OCI-LY7 (cell line): ENCODE measurements around the gene LDLRAD4. TPM values are rescaled to one million over a fixed set of nuclear protein-coding genes. Genes with fewer than 3 reads are reported as not detected.

ENCODE experiments used
- BruUV-seq: library from RNA; stranded (reverse); fragments of 400-500 nt; replicated peaks from 2 replicates; lab custom pipeline; 2021; lab: Mats Ljungman, UMichigan
- CTCF ChIA-PET: fragments of 300-600 bp; sonication (Branson Sonifier 250); formaldehyde crosslinking; loops from one replicate; lab custom pipeline; 2022; ENCODE audit warnings: antibody characterized with exemption; ENCODE audit not compliant: unreplicated experiment; lab: Charles Lee
- POLR2A ChIA-PET: fragments of 300-600 bp; sonication (Branson Sonifier 250); formaldehyde crosslinking; loops from one replicate; lab custom pipeline; 2022; ENCODE audit warnings: antibody characterized with exemption; lab: Charles Lee
- DNase-seq: peaks from one replicate; pipeline ENCODE4 v3.0.0-alpha.2; 2015; ENCODE audit warnings: low spot score
- H2AFZ ChIP-seq: fragments of 200-600 bp; sonication (generic), shearing (Covaris generic); 2 replicates; pipeline ENCODE4 v1.6.1; 2014; ENCODE audit warnings: mild to moderate bottlenecking, antibody characterized with exemption, low read length, moderate library complexity
- H3K27ac ChIP-seq: fragments of 200-600 bp; sonication (generic); 2 replicates; pipeline ENCODE4 v1.5.1; 2014; ENCODE audit warnings: mixed run types, low read depth, mild to moderate bottlenecking, moderate library complexity, low read length, inconsistent platforms; ENCODE audit not compliant: poor library complexity, severe bottlenecking
- H3K36me3 ChIP-seq: fragments of 200-600 bp; sonication (generic); 2 replicates; pipeline ENCODE4 v1.6.1; 2014; ENCODE audit warnings: mild to moderate bottlenecking, antibody characterized with exemption, low read length, moderate library complexity, mixed read lengths; ENCODE audit not compliant: insufficient read depth
- H3K4me1 ChIP-seq: fragments of 200-600 bp; sonication (generic); 2 replicates; pipeline ENCODE4 v1.5.1; 2014; ENCODE audit warnings: mild to moderate bottlenecking, low read length; ENCODE audit not compliant: insufficient read depth, poor library complexity, severe bottlenecking
- H3K4me2 ChIP-seq: fragments of 200-600 bp; sonication (generic); 2 replicates; pipeline ENCODE4 v1.6.1; 2014; ENCODE audit warnings: mild to moderate bottlenecking, low read length
- H3K4me3 ChIP-seq: fragments of 200-600 bp; sonication (generic); 2 replicates; pipeline ENCODE4 v1.5.1; 2014; ENCODE audit warnings: mild to moderate bottlenecking, low read depth, low read length; ENCODE audit not compliant: poor library complexity, severe bottlenecking
- H3K79me2 ChIP-seq: fragments of 200-600 bp; sonication (generic); 2 replicates; pipeline ENCODE4 v1.6.1; 2016; ENCODE audit warnings: low read depth, mild to moderate bottlenecking, low read length, moderate library complexity, mixed read lengths; ENCODE audit not compliant: insufficient read depth
- H3K9me2 ChIP-seq: fragments of 200-600 bp; sonication (generic); 2 replicates; pipeline ENCODE4 v1.6.1; 2016; ENCODE audit warnings: mild to moderate bottlenecking, low read length, mixed read lengths; ENCODE audit not compliant: insufficient read depth
- H3K9me3 ChIP-seq: fragments of 200-600 bp; sonication (generic); 2 replicates; pipeline ENCODE4 v1.6.1; 2014; ENCODE audit warnings: mild to moderate bottlenecking, mixed run types, low read length, mixed read lengths
- H4K20me1 ChIP-seq: fragments of 200-600 bp; sonication (generic); 2 replicates; pipeline ENCODE4 v1.6.1; 2014; ENCODE audit warnings: mild to moderate bottlenecking, antibody characterized with exemption, low read length, moderate library complexity, mixed read lengths; ENCODE audit not compliant: insufficient read depth
- EZH2phosphoT487 ChIP-seq: fragments of 200-600 bp; sonication (generic); IDR thresholded peaks from 2 replicates; pipeline ENCODE4 v1.6.1; 2018; ENCODE audit warnings: low read depth, borderline replicate concordance, mild to moderate bottlenecking, mixed run types, antibody characterized with exemption, low read length, moderate library complexity, mixed read lengths
- intact Hi-C: fragments of 100-400 bp; cut with micrococcal nuclease; formaldehyde crosslinking; loops from one replicate; pipeline ENCODE4 v1.10.0; 2022; ENCODE audit not compliant: unreplicated experiment
- total RNA-seq, 2 experiments: library from RNA; depleted of rRNA in 1 of 2; stranded (reverse); fragments of >200 nt in 1 of 2; shearing (Covaris generic) in 1 of 2; gene quantifications; 2 replicates each; pipeline ENCODE4 v1.2.3, GENCODE V29; 2014 to 2022
- TF ChIP-seq, protein P1 (sequence below): fragments of 200-600 bp; sonication (generic); conservative IDR thresholded peaks from 2 replicates; pipeline ENCODE4 v1.5.1; 2014; ENCODE audit warnings: mild to moderate bottlenecking, antibody characterized with exemption, low read length, moderate library complexity, mixed read lengths

LDLRAD4 gene
- total RNA-seq, 2 experiments from 2014 or later, result 26.2 to 43.8 TPM

GRCh38 chr18:13545955-13546354, 327.4 kb downstream of the LDLRAD4 start:
- peaks cover 19% of the 10 kb centered on the region for H3K9me3 ChIP-seq
- no peak overlapping the region for H3K27ac ChIP-seq
- TF ChIP-seq, protein P1, sequence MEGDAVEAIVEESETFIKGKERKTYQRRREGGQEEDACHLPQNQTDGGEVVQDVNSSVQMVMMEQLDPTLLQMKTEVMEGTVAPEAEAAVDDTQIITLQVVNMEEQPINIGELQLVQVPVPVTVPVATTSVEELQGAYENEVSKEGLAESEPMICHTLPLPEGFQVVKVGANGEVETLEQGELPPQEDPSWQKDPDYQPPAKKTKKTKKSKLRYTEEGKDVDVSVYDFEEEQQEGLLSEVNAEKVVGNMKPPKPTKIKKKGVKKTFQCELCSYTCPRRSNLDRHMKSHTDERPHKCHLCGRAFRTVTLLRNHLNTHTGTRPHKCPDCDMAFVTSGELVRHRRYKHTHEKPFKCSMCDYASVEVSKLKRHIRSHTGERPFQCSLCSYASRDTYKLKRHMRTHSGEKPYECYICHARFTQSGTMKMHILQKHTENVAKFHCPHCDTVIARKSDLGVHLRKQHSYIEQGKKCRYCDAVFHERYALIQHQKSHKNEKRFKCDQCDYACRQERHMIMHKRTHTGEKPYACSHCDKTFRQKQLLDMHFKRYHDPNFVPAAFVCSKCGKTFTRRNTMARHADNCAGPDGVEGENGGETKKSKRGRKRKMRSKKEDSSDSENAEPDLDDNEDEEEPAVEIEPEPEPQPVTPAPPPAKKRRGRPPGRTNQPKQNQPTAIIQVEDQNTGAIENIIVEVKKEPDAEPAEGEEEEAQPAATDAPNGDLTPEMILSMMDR, result no peak
- no peak for TF ChIP-seq EZH2phosphoT487
- no peaks in the 10 kb centered on the region for H3K36me3 ChIP-seq
- no peaks in the 10 kb centered on the region for H3K79me2 ChIP-seq
- no peak overlapping the region for H3K4me2 ChIP-seq
- no peak overlapping the region for H2AFZ ChIP-seq
- no peak for DNase-seq
- ChIA-PET POLR2A (no interaction called here), CTCF (no interaction called here)
- intact Hi-C loops, result no loop called here
- H3K4me1 ChIP-seq, result peaks cover 15% of the 10 kb centered on the region
- no peaks in the 10 kb centered on the region for H4K20me1 ChIP-seq
- no peaks in the 10 kb centered on the region for H3K9me2 ChIP-seq
- no TSS peak for BruUV-seq
- H3K4me3 ChIP-seq, result no peak overlapping the region

DNA sequence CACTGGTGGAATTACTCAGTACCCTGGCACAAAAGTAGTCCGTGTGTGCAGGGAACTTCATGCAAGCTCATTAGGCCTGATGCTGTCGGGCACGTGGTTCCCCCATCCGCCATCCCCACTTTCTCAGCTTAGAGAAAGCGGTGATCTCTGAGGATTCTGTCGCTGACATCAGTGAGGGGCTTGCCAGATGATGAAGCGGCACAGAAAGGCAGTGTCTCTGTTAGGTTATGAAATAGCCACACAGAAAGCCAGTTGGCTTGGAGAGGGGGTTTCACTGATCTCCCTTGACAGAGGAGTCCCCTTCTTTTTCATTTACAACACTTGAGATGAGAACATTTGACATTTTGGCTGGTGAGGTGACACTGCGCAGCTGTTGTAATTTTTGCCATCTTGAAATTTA, 328.1 kb downstream of the LDLRAD4 start:
- H3K27ac ChIP-seq, result no peak overlapping the region
- no peak overlapping the region for H3K4me2 ChIP-seq
- peaks cover 15% of the 10 kb centered on the region for H3K4me1 ChIP-seq
- peaks cover 19% of the 10 kb centered on the region for H3K9me3 ChIP-seq
- H3K36me3 ChIP-seq, result no peaks in the 10 kb centered on the region
- BruUV-seq, result no TSS peak
- no peaks in the 10 kb centered on the region for H3K79me2 ChIP-seq
- TF ChIP-seq EZH2phosphoT487, result no peak
- TF ChIP-seq, protein P1, result no peak
- no peaks in the 10 kb centered on the region for H3K9me2 ChIP-seq
- ChIA-PET CTCF (no interaction called here), POLR2A (interaction anchor here (1.5 kb wide), 1 partner anchor 9 kb away, joined by 3 read pairs; no protein-coding TSS in a partner anchor)
- DNase-seq, result no peak
- no peak overlapping the region for H2AFZ ChIP-seq
- no peaks in the 10 kb centered on the region for H4K20me1 ChIP-seq
- intact Hi-C loops, result no loop called here
- no peak overlapping the region for H3K4me3 ChIP-seq

- no TSS peak for BruUV-seq
- H3K9me3 ChIP-seq, result peaks cover 19% of the 10 kb centered on the region
- no peak overlapping the region for H2AFZ ChIP-seq
- H3K9me2 ChIP-seq, result no peaks in the 10 kb centered on the region
- intact Hi-C loops, result no loop called here
- ChIA-PET CTCF (no interaction called here), POLR2A (interaction anchor here (1.0 to 2.7 kb wide), 3 partner anchors 9 to 19 kb away, joined by 3 to 10 read pairs (median 6); no protein-coding TSS in a partner anchor)
- no peak overlapping the region for H3K4me2 ChIP-seq
- H4K20me1 ChIP-seq, result no peaks in the 10 kb centered on the region
- H3K36me3 ChIP-seq, result no peaks in the 10 kb centered on the region
- no peak overlapping the region for H3K27ac ChIP-seq
- no peak overlapping the region for H3K4me3 ChIP-seq
- no peak for DNase-seq
- H3K4me1 ChIP-seq, result peaks cover 15% of the 10 kb centered on the region
- no peaks in the 10 kb centered on the region for H3K79me2 ChIP-seq
- TF ChIP-seq, protein P1, result no peak
- TF ChIP-seq EZH2phosphoT487, result no peak
Observed at GRCh38 chr18:13547347-13547746, 328.8 kb downstream of the LDLRAD4 start.
